ENCODE measurements around the gene NOP14.

Gene NOP14

GRCh38 chr4:2914256-2915126 is 48.7 kb downstream of the NOP14 start:
- TF ChIP-seq CTCF (conservative IDR thresholded peaks at IDR 0.05), result no peak
- peak overlapping the region; percentile 32; the same call in 1 of the 2 replicates for H3K27ac ChIP-seq

- peak overlapping the region; percentile 32; the same call in 1 of the 2 replicates for H3K27ac ChIP-seq
- no peak for TF ChIP-seq CTCF (conservative IDR thresholded peaks at IDR 0.05)
These were observed 50.0 kb downstream of the NOP14 start for GRCh38 chr4:2913168-2913567.

GRCh38 chr4:2911868-2912267 is 51.3 kb downstream of the NOP14 start:
- H3K27ac ChIP-seq, result no peak overlapping the region
- TF ChIP-seq CTCF (conservative IDR thresholded peaks at IDR 0.05), result no peak

- H3K27ac ChIP-seq, result peak overlapping the region; percentile 98
- no peak; the same call in 1 of the 2 replicates for TF ChIP-seq CTCF (conservative IDR thresholded peaks at IDR 0.05)
These were observed 52.8 kb downstream of the NOP14 start for GRCh38 chr4:2910409-2910808.

- H3K27ac ChIP-seq, result peak overlapping the region; percentile 98
These were observed 53.6 kb downstream of the NOP14 start for GRCh38 chr4:2909583-2909982.

GRCh38 chr4:2908686-2909085 is 54.5 kb downstream of the NOP14 start:
- H3K27ac ChIP-seq, result peak overlapping the region; percentile 98

More at GRCh38 chr4:2909583-2909982, 53.6 kb downstream of the NOP14 start:
- no peak for TF ChIP-seq CTCF (conservative IDR thresholded peaks at IDR 0.05)

More at GRCh38 chr4:2908686-2909085, 54.5 kb downstream of the NOP14 start:
- no peak for TF ChIP-seq CTCF (conservative IDR thresholded peaks at IDR 0.05)
